ENCODE data around the gene MYO16.
"Not testable (repeated sequence)": the region's sequence is repeated elsewhere in the genome, so short reads cannot be mapped to it uniquely, and the experiment has no call there.

MYO16 gene

GRCh38 chr13:109215377-109215776 lies 586.0 kb downstream of the MYO16 start:
- TF ChIP-seq, protein P1, sequence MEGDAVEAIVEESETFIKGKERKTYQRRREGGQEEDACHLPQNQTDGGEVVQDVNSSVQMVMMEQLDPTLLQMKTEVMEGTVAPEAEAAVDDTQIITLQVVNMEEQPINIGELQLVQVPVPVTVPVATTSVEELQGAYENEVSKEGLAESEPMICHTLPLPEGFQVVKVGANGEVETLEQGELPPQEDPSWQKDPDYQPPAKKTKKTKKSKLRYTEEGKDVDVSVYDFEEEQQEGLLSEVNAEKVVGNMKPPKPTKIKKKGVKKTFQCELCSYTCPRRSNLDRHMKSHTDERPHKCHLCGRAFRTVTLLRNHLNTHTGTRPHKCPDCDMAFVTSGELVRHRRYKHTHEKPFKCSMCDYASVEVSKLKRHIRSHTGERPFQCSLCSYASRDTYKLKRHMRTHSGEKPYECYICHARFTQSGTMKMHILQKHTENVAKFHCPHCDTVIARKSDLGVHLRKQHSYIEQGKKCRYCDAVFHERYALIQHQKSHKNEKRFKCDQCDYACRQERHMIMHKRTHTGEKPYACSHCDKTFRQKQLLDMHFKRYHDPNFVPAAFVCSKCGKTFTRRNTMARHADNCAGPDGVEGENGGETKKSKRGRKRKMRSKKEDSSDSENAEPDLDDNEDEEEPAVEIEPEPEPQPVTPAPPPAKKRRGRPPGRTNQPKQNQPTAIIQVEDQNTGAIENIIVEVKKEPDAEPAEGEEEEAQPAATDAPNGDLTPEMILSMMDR (IDR thresholded peaks at IDR 0.05; ENCODE audit: insufficient read depth, low read length, poor library complexity, severe bottlenecking), result no peak
- TF ChIP-seq EZH2phosphoT487 (conservative IDR thresholded peaks at IDR 0.05; ENCODE audit: low read length), result no peak
- Histone ChIP-seq H3K27ac (ENCODE audit: low read depth, low read length) (no peak overlapping the region), H3K9me3 (ENCODE audit: insufficient read depth, low read length) (no peaks in the 10 kb centered on the region)

GRCh38 chr13:109217510-109217909 lies 588.1 kb downstream of the MYO16 start:
- H3K9ac ChIP-seq (ENCODE audit: low read length); H4K20me1 ChIP-seq (ENCODE audit: low read depth, low read length); H3K4me2 ChIP-seq (ENCODE audit: low read depth, low read length, poor library complexity, severe bottlenecking); H3K79me2 ChIP-seq (ENCODE audit: insufficient read depth, low read length); H3K27me3 ChIP-seq (ENCODE audit: low read length); H2AFZ ChIP-seq (ENCODE audit: low read depth, low read length, severe bottlenecking); H3K4me3 ChIP-seq (ENCODE audit: insufficient read depth, low read length, poor library complexity, severe bottlenecking); H3K27ac ChIP-seq (ENCODE audit: low read depth, low read length); H3K9me2 ChIP-seq (replicated peaks; ENCODE audit: insufficient read depth, low read length); H3K36me3 ChIP-seq (ENCODE audit: low read length); H3K9me3 ChIP-seq (ENCODE audit: insufficient read depth, low read length); H3F3A ChIP-seq (ENCODE audit: insufficient read depth): not testable (repeated sequence)

More at GRCh38 chr13:109215377-109215776, 586.0 kb downstream of the MYO16 start:
- Histone ChIP-seq H3K79me2 (ENCODE audit: insufficient read depth, low read length) (no peaks in the 10 kb centered on the region), H2AFZ (ENCODE audit: low read depth, low read length, severe bottlenecking) (no peak overlapping the region), H3K4me3 (ENCODE audit: insufficient read depth, low read length, poor library complexity, severe bottlenecking) (no peak overlapping the region), H4K20me1 (ENCODE audit: low read depth, low read length) (no peaks in the 10 kb centered on the region), H3F3A (ENCODE audit: insufficient read depth) (no peaks in the 10 kb centered on the region), H3K36me3 (ENCODE audit: low read length) (no peaks in the 10 kb centered on the region), H3K4me2 (ENCODE audit: low read depth, low read length, poor library complexity, severe bottlenecking) (no peak overlapping the region), H3K9ac (ENCODE audit: low read length) (no peak overlapping the region), H3K27me3 (ENCODE audit: low read length) (no peaks in the 10 kb centered on the region), H3K9me2 (replicated peaks; ENCODE audit: insufficient read depth, low read length) (no peaks in the 10 kb centered on the region)

DNA sequence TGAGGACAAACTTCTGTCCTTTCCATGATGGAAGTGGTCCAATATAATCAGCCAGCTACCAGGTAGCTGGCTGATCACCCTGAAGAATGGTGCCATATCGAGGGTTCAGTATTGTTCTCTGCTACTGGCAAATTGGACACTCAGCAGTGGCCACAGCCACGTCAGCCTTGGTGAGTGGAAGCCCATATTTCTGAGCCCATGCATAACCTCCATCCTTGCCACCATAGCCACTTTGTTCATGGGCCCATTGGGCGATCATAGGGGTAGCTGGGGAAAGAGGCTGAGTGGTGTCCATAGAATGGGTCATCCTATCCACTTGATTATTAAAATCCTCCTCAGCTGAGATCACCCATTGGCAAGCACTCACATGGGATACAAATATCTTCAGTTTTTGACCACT lies 591.2 kb downstream of the MYO16 start:
- no peak overlapping the region for H3K4me3 ChIP-seq (ENCODE audit: insufficient read depth, low read length, poor library complexity, severe bottlenecking)
- no peaks in the 10 kb centered on the region for H3K36me3 ChIP-seq (ENCODE audit: low read length)
- no peak overlapping the region for H2AFZ ChIP-seq (ENCODE audit: low read depth, low read length, severe bottlenecking)
- H3F3A ChIP-seq (ENCODE audit: insufficient read depth), result no peaks in the 10 kb centered on the region
- no peaks in the 10 kb centered on the region for H3K9me3 ChIP-seq (ENCODE audit: insufficient read depth, low read length)
- H3K79me2 ChIP-seq (ENCODE audit: insufficient read depth, low read length), result no peaks in the 10 kb centered on the region
- no peaks in the 10 kb centered on the region for H3K27me3 ChIP-seq (ENCODE audit: low read length)
- no peak for TF ChIP-seq EZH2phosphoT487 (conservative IDR thresholded peaks at IDR 0.05; ENCODE audit: low read length)
- TF ChIP-seq, protein P1 (IDR thresholded peaks at IDR 0.05; ENCODE audit: insufficient read depth, low read length, poor library complexity, severe bottlenecking), result no peak
- H4K20me1 ChIP-seq (ENCODE audit: low read depth, low read length), result no peaks in the 10 kb centered on the region
- H3K4me2 ChIP-seq (ENCODE audit: low read depth, low read length, poor library complexity, severe bottlenecking), result no peak overlapping the region
- H3K27ac ChIP-seq (ENCODE audit: low read depth, low read length), result no peak overlapping the region
- no peaks in the 10 kb centered on the region for H3K9me2 ChIP-seq (replicated peaks; ENCODE audit: insufficient read depth, low read length)
- no peak overlapping the region for H3K9ac ChIP-seq (ENCODE audit: low read length)

GRCh38 chr13:109224033-109224432 lies 594.6 kb downstream of the MYO16 start:
- Histone ChIP-seq H3K4me3 (ENCODE audit: insufficient read depth, low read length, poor library complexity, severe bottlenecking) (no peak overlapping the region), H3K27ac (ENCODE audit: low read depth, low read length) (no peak overlapping the region), H3F3A (ENCODE audit: insufficient read depth) (no peaks in the 10 kb centered on the region), H4K20me1 (ENCODE audit: low read depth, low read length) (no peaks in the 10 kb centered on the region), H3K79me2 (ENCODE audit: insufficient read depth, low read length) (no peaks in the 10 kb centered on the region), H3K9me2 (replicated peaks; ENCODE audit: insufficient read depth, low read length) (no peaks in the 10 kb centered on the region), H2AFZ (ENCODE audit: low read depth, low read length, severe bottlenecking) (no peak overlapping the region), H3K27me3 (ENCODE audit: low read length) (no peaks in the 10 kb centered on the region), H3K4me2 (ENCODE audit: low read depth, low read length, poor library complexity, severe bottlenecking) (no peak overlapping the region), H3K9me3 (ENCODE audit: insufficient read depth, low read length) (no peaks in the 10 kb centered on the region), H3K36me3 (ENCODE audit: low read length) (no peaks in the 10 kb centered on the region), H3K9ac (ENCODE audit: low read length) (no peak overlapping the region)
- TF ChIP-seq, protein P1 (IDR thresholded peaks at IDR 0.05; ENCODE audit: insufficient read depth, low read length, poor library complexity, severe bottlenecking), result no peak
- no peak for TF ChIP-seq EZH2phosphoT487 (conservative IDR thresholded peaks at IDR 0.05; ENCODE audit: low read length)
